Heart left ventricle (tissue), 16 donors: Measurements from ENCODE around the gene CCDC8. TPM values are rescaled to one million over a fixed set of nuclear protein-coding genes. Genes with fewer than 3 reads are reported as not detected.
A peak's percentile ranks its signal among the peaks of the same experiment; 100 is the strongest.

Experiments used
- ATAC-seq, 4 donors: fragments of 200-7000 bp; cut with Tn5 transposase; one replicate each; pipeline ENCODE4 v1.9.1; 2020 to 2022; ENCODE audit warnings: moderate library complexity in 4 of 4, mild to moderate bottlenecking in 3 of 4, moderate number of reproducible peaks in 1 of 4
- DNase-seq, 5 donors: peaks; one replicate each; pipeline ENCODE4 v3.0.0-alpha.2; 2020
- H3K27ac ChIP-seq, 12 donors: fragments of 200-600 bp; sonication (generic) in 4 of 12; one replicate each; pipeline versions ENCODE4 v1.5.0 to v1.8.0; 2016 to 2022; ENCODE audit warnings: mild to moderate bottlenecking in 2 of 12
- H3K27me3 ChIP-seq, 9 donors: fragments of 200-600 bp; sonication (generic) in 2 of 9; one replicate each; pipeline versions ENCODE4 v1.5.1 to v1.8.0; 2016 to 2022; ENCODE audit warnings: mild to moderate bottlenecking in 3 of 9
- H3K36me3 ChIP-seq, 9 donors: fragments of 200-600 bp; sonication (generic) in 2 of 9; one replicate each; pipeline versions ENCODE4 v1.5.0 to v1.8.0; 2018 to 2022; ENCODE audit warnings: mild to moderate bottlenecking in 2 of 9
- H3K4me1 ChIP-seq, 12 donors: fragments of 200-600 bp; sonication (generic) in 4 of 12; one replicate each; pipeline versions ENCODE4 v1.5.0 to v1.8.0; 2016 to 2022; ENCODE audit warnings: mild to moderate bottlenecking in 3 of 12
- H3K4me3 ChIP-seq, 12 donors: fragments of 200-600 bp; sonication (generic) in 4 of 12; one replicate each; pipeline versions ENCODE4 v1.5.0 to v1.8.0; 2017 to 2022; ENCODE audit warnings: mild to moderate bottlenecking in 9 of 12, moderate library complexity in 4 of 12
- H3K9me3 ChIP-seq, 12 donors: fragments of 200-600 bp; sonication (generic) in 4 of 12; one replicate each; pipeline versions ENCODE4 v1.5.0 to v1.8.0; 2016 to 2022; ENCODE audit warnings: mild to moderate bottlenecking in 1 of 12
- CTCF ChIP-seq, 12 donors: fragments of 200-600 bp; sonication (generic) in 4 of 12; IDR thresholded peaks; one replicate each; pipeline versions ENCODE4 v1.5.0 to v1.8.0; 2018 to 2022; ENCODE audit warnings: antibody characterized with exemption in 12 of 12, mild to moderate bottlenecking in 5 of 12
- POLR2A ChIP-seq, 2 donors: fragments of 450-650 bp; IDR thresholded peaks; one replicate each; pipeline ENCODE4 v1.6.1; 2017; ENCODE audit warnings: antibody characterized with exemption in 2 of 2, mild to moderate bottlenecking in 2 of 2, moderate library complexity in 2 of 2
- WGBS, 4 donors: extraction: QIAGEN DNeasy Blood & Tissue Kit in 2 of 4; methylation state at CpG; one replicate each; pipeline versions ENCODE4 v1.1.5 to v1.1.7; 2013 to 2018; 5-methylcytosine and 5-hydroxymethylcytosine counted together
- intact Hi-C, 10 donors: fragments of 100-400 bp; cut with DNase I; formaldehyde crosslinking; loops; one replicate each; pipeline versions ENCODE4 v1.11.1 to v1.14.2; 2022
- polyA plus RNA-seq, 2 donors: library from polyadenylated mRNA; stranded (reverse); fragments of 200-250 nt; gene quantifications; one replicate each; pipeline ENCODE4 v1.2.3, GENCODE V29; 2013
- total RNA-seq, 9 donors: library from RNA; depleted of rRNA in 2 of 9; stranded (reverse); fragments of >200 nt in 2 of 9; fragmentation: NEBNext Ultra II Directional in 3 of 9; extraction: Animal tissue kit (Norgen Biotek cat#: 25700) in 3 of 9; gene quantifications; one replicate each; pipeline versions ENCODE4 v1.1.0 to v1.2.4, GENCODE V29; 2016 to 2023
- donor health status: ischemic (EF 13 %, LVEDD 7.1; RV severe dilation, severe dysfunction).
- donor health status: healthy with polysubstance abuse.
- donor health status: DM: no; HTN: yes; CAD: no.
- donor health status: DM: no; HTN: no; CAD: no.
- donor health status: ischemic (EF 25% LVEDD 6.9; RV normal size, moderate dysfunction).
- donor health status: ischemic (EF 25% LVEDD 5.7; RV mildly dilated, moderate dysfunction).
- donor health status: healthy.
- donor health status: DM: yes; HTN: yes; CAD: no.
- donor health status: ischemic (EF 35%, LVEDD 5.7; RV mildly dilated, moderate dysfunction).
- donor health status: nonischemic (EF 11% LVEDD 7.7; RV severe dilation, severe dysfunction).
- donor health status: DM: yes; HTN: yes; CAD: no.
- donor health status: PGD.
- donor health status: ischemic (EF 29% LVEDD 5.4; RV normal size, mild dysfunction).
- donor health status: nonischemic (EF 23%, LVEDD 6.1; RV moderate dilation, normal function).

CCDC8 gene
- total and polyA plus RNA-seq, 11 donors, result 13.6 to 30.6 (median 23.9) TPM

- Histone ChIP-seq H3K27ac (no peak overlapping the region), H3K4me3 (no peak overlapping the region), H3K27me3 (no peaks in the 10 kb centered on the region), H3K9me3 (no peaks in the 10 kb centered on the region), H3K36me3 (peaks cover 0 to 61% (median 52%) of the 10 kb centered on the region in 9 donors), H3K4me1 (peaks cover 0 to 5% (median 0%) of the 10 kb centered on the region in 12 donors)
- peak in 1 of 5 donors; percentile 61 for DNase-seq
- TF ChIP-seq POLR2A (IDR thresholded peaks at IDR 0.05) (no peak), CTCF (IDR thresholded peaks at IDR 0.05) (no peak)
- no peak for ATAC-seq
- WGBS, 4 donors, result 84 to 94% (median 90%) methylated on average over 16 to 33 of the region's 33 CpGs
- intact Hi-C loops, result loop anchor here in 3 of 10 donors (5.0 to 10.0 kb wide), 3 partner anchors 104 to 123 kb away; no protein-coding TSS in a partner anchor
Observed at GRCh38 chr19:46391296-46392251, 21.8 kb downstream of the CCDC8 start.

DNA sequence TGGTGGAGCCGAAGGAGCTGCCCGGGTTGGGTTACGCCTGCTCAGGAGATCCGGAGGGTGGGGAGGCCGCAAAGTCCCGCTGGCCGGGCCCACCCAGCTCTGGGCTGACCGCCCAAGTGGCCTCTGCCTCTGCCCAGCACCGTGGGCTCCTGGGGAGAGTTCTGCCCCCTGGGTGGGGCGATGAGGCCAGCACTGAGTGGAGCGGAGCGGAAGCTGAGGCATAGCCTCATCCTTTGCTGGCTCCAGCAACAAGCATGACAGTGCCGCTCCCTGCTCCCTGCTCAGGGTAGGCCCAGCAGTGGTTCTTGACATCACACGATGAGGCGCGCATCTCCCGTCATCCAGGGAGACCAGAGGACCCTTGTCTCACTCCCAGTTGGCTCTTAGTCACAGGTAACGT is 22.5 kb downstream of the CCDC8 start:
- Histone ChIP-seq H3K4me3 (no peak overlapping the region), H3K27me3 (no peaks in the 10 kb centered on the region), H3K36me3 (peaks cover 0 to 66% (median 52%) of the 10 kb centered on the region in 9 donors), H3K4me1 (peaks cover 0 to 5% (median 0%) of the 10 kb centered on the region in 12 donors), H3K27ac (no peak overlapping the region), H3K9me3 (no peaks in the 10 kb centered on the region)
- TF ChIP-seq CTCF (IDR thresholded peaks at IDR 0.05), result no peak
- TF ChIP-seq POLR2A (IDR thresholded peaks at IDR 0.05), result no peak
- intact Hi-C loops, result loop anchor here in 3 of 10 donors (5.0 to 10.0 kb wide), 3 partner anchors 104 to 124 kb away; no protein-coding TSS in a partner anchor
- DNase-seq (peak in 2 of 5 donors; percentile 28 to 30), ATAC-seq (peak in 1 of 4 donors; percentile 10)
- WGBS, 4 donors, result 88 to 96% (median 94%) methylated on average over 8 to 18 of the region's 18 CpGs

DNA sequence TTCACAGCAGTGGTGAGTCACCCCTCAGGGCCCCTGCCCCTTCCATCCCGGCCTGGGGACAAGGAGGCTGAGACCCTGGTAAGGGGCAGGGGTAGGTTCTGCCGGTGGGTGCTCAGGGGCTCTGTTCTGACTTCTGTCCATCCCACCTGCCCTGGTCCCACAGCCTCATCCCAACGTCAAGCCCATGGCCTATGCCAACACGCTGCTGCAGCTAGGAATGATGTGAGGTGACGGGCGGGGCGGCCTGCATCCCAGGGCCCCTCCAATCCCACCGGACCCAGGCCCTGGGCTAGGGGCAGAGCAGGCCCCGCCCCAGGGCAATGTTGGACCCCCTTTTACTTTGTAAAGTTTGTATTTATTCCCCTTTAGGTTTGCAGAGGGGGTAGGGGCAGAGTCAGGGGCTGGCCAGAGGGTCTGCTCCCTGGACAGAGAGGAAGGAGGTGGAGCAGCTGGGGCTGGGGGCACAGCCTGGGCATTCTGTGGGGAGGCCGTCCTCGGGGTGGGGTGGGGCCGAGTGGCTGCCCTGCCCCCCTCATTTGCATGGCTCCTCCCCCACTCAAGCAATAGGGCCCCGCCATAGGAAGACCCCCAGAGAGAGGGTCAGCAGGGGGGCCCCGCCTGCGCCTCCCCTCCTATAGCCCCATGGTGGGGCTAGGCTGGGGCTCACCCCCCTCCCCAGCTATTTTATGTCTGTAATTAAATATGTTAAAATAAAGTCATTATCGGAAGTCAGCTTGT is 23.1 kb downstream of the CCDC8 start:
- no peak overlapping the region for H3K4me3 ChIP-seq
- no peaks in the 10 kb centered on the region for H3K27me3 ChIP-seq
- TF ChIP-seq CTCF (IDR thresholded peaks at IDR 0.05), result no peak
- TF ChIP-seq POLR2A (IDR thresholded peaks at IDR 0.05), result no peak
- peaks cover 0 to 66% (median 55%) of the 10 kb centered on the region in 9 donors for H3K36me3 ChIP-seq
- H3K9me3 ChIP-seq, result no peaks in the 10 kb centered on the region
- ATAC-seq, result no peak
- intact Hi-C loops, result loop anchor here in 3 of 10 donors (5.0 to 10.0 kb wide), 3 partner anchors 103 to 125 kb away; no protein-coding TSS in a partner anchor
- H3K4me1 ChIP-seq, result peaks cover 0 to 3% (median 0%) of the 10 kb centered on the region in 12 donors
- no peak overlapping the region for H3K27ac ChIP-seq
- 89 to 96% (median 92%) methylated on average over 15 to 16 of the region's 16 CpGs for WGBS, 4 donors
- peak in 1 of 5 donors; percentile 37 for DNase-seq
